Measurements from ENCODE around the gene ISG20.

- TF ChIP-seq CTCF (IDR thresholded peaks at IDR 0.05; ENCODE audit: extremely low read depth in 1 of 2, insufficient read depth in 1 of 2, low read depth in 1 of 2, low read length in 2 of 2) (no peak), FOS (IDR thresholded peaks at IDR 0.05; ENCODE audit: borderline replicate concordance, insufficient read depth, low read length) (no peak), POLR2AphosphoS5 (IDR thresholded peaks at IDR 0.05; ENCODE audit: insufficient read depth, low read depth, low read length) (no peak), POLR2A (IDR thresholded peaks at IDR 0.05; ENCODE audit: low read depth, low read length) (no peak), EZH2 (IDR thresholded peaks at IDR 0.05; ENCODE audit: borderline replicate concordance, low read depth, low read length, severe bottlenecking) (no peak), MYC (IDR thresholded peaks at IDR 0.05; ENCODE audit: low read depth, low read length) (no peak), MAX (IDR thresholded peaks at IDR 0.05; ENCODE audit: insufficient read depth, insufficient read length) (no peak), JUN (IDR thresholded peaks at IDR 0.05; ENCODE audit: borderline replicate concordance, insufficient read depth, insufficient read length, low read depth) (no peak)
These were observed 61.0 kb downstream of the ISG20 start for GRCh38 chr15:88699861-88700260.

All from endothelial cell of umbilical vein (primary cell).